Spleen (tissue), 11 donors: ENCODE measurements around the gene ALG1. TPM values are rescaled to one million over a fixed set of nuclear protein-coding genes. Genes with fewer than 3 reads are reported as not detected.
A peak's percentile ranks its signal among the peaks of the same experiment; 100 is the strongest.

Experiments
- DNase-seq: peaks from one replicate; pipeline ENCODE4 v3.0.0-alpha.2; 2020
- H3K27ac ChIP-seq, 8 donors: fragments of 200-600 bp; sonication (generic) in 7 of 8; 1 replicate in 4 of 8; 2 replicates in 4 of 8; pipeline versions ENCODE4 v1.5.0 to v1.8.0; 2016 to 2021; ENCODE audit warnings: inconsistent platforms in 4 of 8, mild to moderate bottlenecking in 4 of 8, moderate library complexity in 1 of 8
- H3K27me3 ChIP-seq, 7 donors: fragments of 200-600 bp; sonication (generic) in 6 of 7; replicated peaks in 1 of 7; 1 replicate in 4 of 7; 2 replicates in 3 of 7; pipeline versions ENCODE4 v1.5.0 to v1.8.0; 2016 to 2021; ENCODE audit warnings: inconsistent platforms in 3 of 7, mild to moderate bottlenecking in 1 of 7
- H3K36me3 ChIP-seq, 6 donors: fragments of 200-600 bp; sonication (generic) in 5 of 6; 1 replicate in 4 of 6; 2 replicates in 2 of 6; pipeline versions ENCODE4 v1.5.0 to v1.8.0; 2016 to 2021; ENCODE audit warnings: inconsistent platforms in 2 of 6
- H3K4me1 ChIP-seq, 6 donors: fragments of 200-600 bp; sonication (generic) in 5 of 6; 1 replicate in 3 of 6; 2 replicates in 3 of 6; pipeline versions ENCODE4 v1.5.0 to v1.8.0; 2016 to 2021; ENCODE audit warnings: inconsistent platforms in 3 of 6
- H3K4me3 ChIP-seq, 8 donors: fragments of 200-600 bp; sonication (generic) in 7 of 8; 1 replicate in 4 of 8; 2 replicates in 4 of 8; pipeline versions ENCODE4 v1.5.0 to v1.8.0; 2016 to 2021; ENCODE audit warnings: inconsistent platforms in 4 of 8, mild to moderate bottlenecking in 4 of 8, moderate library complexity in 2 of 8
- H3K9me3 ChIP-seq, 8 donors: fragments of 200-600 bp; sonication (generic) in 7 of 8; 1 replicate in 4 of 8; 2 replicates in 4 of 8; pipeline versions ENCODE4 v1.5.0 to v1.8.0; 2016 to 2021; ENCODE audit warnings: inconsistent platforms in 4 of 8
- CTCF ChIP-seq, 11 experiments: fragments of 200-600 bp in 7 of 11; fragments of 450-650 bp in 4 of 11; sonication (generic) in 4 of 11; IDR thresholded peaks in 8 of 11; conservative IDR thresholded peaks in 3 of 11; 1 replicate in 7 of 11; 2 replicates in 4 of 11; pipeline versions ENCODE4 v1.4.0 to v1.8.0; 2016 to 2021; ENCODE audit warnings: antibody characterized with exemption in 11 of 11, inconsistent platforms in 4 of 11, mild to moderate bottlenecking in 1 of 11
- POLR2A ChIP-seq, 3 donors: fragments of 450-650 bp; IDR thresholded peaks; one replicate each; pipeline ENCODE4 v1.5.1; 2017; ENCODE audit warnings: antibody characterized with exemption in 3 of 3, mild to moderate bottlenecking in 1 of 3
- POLR2AphosphoS5 ChIP-seq, 3 donors: sonication (generic); formaldehyde crosslinking; IDR thresholded peaks; one replicate each; pipeline ENCODE4 v1.5.1; 2017; ENCODE audit warnings: antibody characterized with exemption in 3 of 3
- WGBS, 5 donors: extraction: QIAGEN DNeasy Blood & Tissue Kit in 3 of 5; methylation state at CpG; one replicate each; pipeline versions ENCODE4 v1.1.5 to v1.1.7; 2013 to 2018; 5-methylcytosine and 5-hydroxymethylcytosine counted together
- intact Hi-C: fragments of 100-400 bp; cut with DNase I; formaldehyde crosslinking; loops from one replicate; pipeline ENCODE4 v1.15.0; 2023; ENCODE audit warnings: low total_unique reads
- polyA plus RNA-seq, 3 donors: library from polyadenylated mRNA; stranded (reverse); fragments of 200-250 nt; gene quantifications; one replicate each; pipeline ENCODE4 v1.2.1, GENCODE V29; 2013
- total RNA-seq, 7 donors: library from RNA; depleted of rRNA in 3 of 7; stranded (reverse); fragments of >200 nt in 3 of 7; fragmentation: NEBNext Ultra II Directional in 4 of 7; extraction: Animal tissue kit (Norgen Biotek cat#: 25700) in 4 of 7; gene quantifications; one replicate each; pipeline versions ENCODE4 v1.1.0 to v1.2.1, GENCODE V29; 2016 to 2021
- donor health status: healthy with polysubstance abuse.
- donor health status: DM: no; HTN: no; CAD: no; lungs with moderate emphysema.
- donor health status: DM: no; HTN: no; CAD: no.
- donor health status: Bipolar disorder and iron deficiency.
- donor health status: healthy.
- donor health status: DM: no; HTN: no; CAD: no.
- donor health status: DM: yes; HTN: yes; CAD: no.

The ALG1 gene
- total and polyA plus RNA-seq, 10 donors, result 13.0 to 46.2 (median 21.1) TPM

GRCh38 chr16:5030251-5030870 is 41.3 kb upstream of the ALG1 start:
- H3K27me3 ChIP-seq, result no peaks in the 10 kb centered on the region
- H3K9me3 ChIP-seq, result no peaks in the 10 kb centered on the region
- peaks cover 4 to 29% (median 25%) of the 10 kb centered on the region in 6 donors for H3K4me1 ChIP-seq
- no peak overlapping the region for H3K4me3 ChIP-seq
- H3K27ac ChIP-seq, result no peak overlapping the region
- H3K36me3 ChIP-seq, result peaks cover 0 to 56% (median 22%) of the 10 kb centered on the region in 6 donors
- intact Hi-C loops, result no loop called here
- WGBS, 5 donors, result 79 to 93% (median 86%) methylated on average over 12 of the region's 12 CpGs
- no peak for TF ChIP-seq CTCF (IDR thresholded peaks at IDR 0.05 in 8 of 11, conservative IDR thresholded peaks at IDR 0.05 in 3 of 11)
- no peak for TF ChIP-seq POLR2AphosphoS5 (IDR thresholded peaks at IDR 0.05)
- no peak for TF ChIP-seq POLR2A (IDR thresholded peaks at IDR 0.05)
- DNase-seq, result no peak

GRCh38 chr16:5031601-5032000 is 40.0 kb upstream of the ALG1 start:
- Histone ChIP-seq H3K4me3 (no peak overlapping the region), H3K27me3 (no peaks in the 10 kb centered on the region), H3K9me3 (no peaks in the 10 kb centered on the region), H3K27ac (no peak overlapping the region), H3K36me3 (peaks cover 0 to 51% (median 21%) of the 10 kb centered on the region in 6 donors), H3K4me1 (peaks cover 4 to 29% (median 25%) of the 10 kb centered on the region in 6 donors)
- no peak for TF ChIP-seq CTCF (IDR thresholded peaks at IDR 0.05 in 8 of 11, conservative IDR thresholded peaks at IDR 0.05 in 3 of 11)
- TF ChIP-seq POLR2A (IDR thresholded peaks at IDR 0.05), result no peak
- TF ChIP-seq POLR2AphosphoS5 (IDR thresholded peaks at IDR 0.05), result no peak
- peak; percentile 37 for DNase-seq
- intact Hi-C loops, result no loop called here
- whole genome bisulfite sequencing, 5 donors, result 89 to 95% (median 91%) methylated on average over 7 of the region's 7 CpGs

GRCh38 chr16:5032748-5033167 is 38.9 kb upstream of the ALG1 start:
- no peaks in the 10 kb centered on the region for H3K27me3 ChIP-seq
- WGBS, 5 donors, result 41 to 68% (median 51%) methylated on average over 12 of the region's 12 CpGs
- peak overlapping the region in 5 of 8 donors; percentile 73 to 86 (median 82) for H3K27ac ChIP-seq
- intact Hi-C loops, result no loop called here
- TF ChIP-seq POLR2A (IDR thresholded peaks at IDR 0.05), result no peak
- no peak for TF ChIP-seq POLR2AphosphoS5 (IDR thresholded peaks at IDR 0.05)
- TF ChIP-seq CTCF (IDR thresholded peaks at IDR 0.05 in 8 of 11, conservative IDR thresholded peaks at IDR 0.05 in 3 of 11), result no peak
- peaks cover 0 to 39% (median 11%) of the 10 kb centered on the region in 6 donors for H3K36me3 ChIP-seq
- H3K9me3 ChIP-seq, result no peaks in the 10 kb centered on the region
- DNase-seq, result no peak
- H3K4me3 ChIP-seq, result peak overlapping the region; percentile 82 to 100 (median 98)
- peaks cover 4 to 29% (median 25%) of the 10 kb centered on the region in 6 donors for H3K4me1 ChIP-seq

DNA sequence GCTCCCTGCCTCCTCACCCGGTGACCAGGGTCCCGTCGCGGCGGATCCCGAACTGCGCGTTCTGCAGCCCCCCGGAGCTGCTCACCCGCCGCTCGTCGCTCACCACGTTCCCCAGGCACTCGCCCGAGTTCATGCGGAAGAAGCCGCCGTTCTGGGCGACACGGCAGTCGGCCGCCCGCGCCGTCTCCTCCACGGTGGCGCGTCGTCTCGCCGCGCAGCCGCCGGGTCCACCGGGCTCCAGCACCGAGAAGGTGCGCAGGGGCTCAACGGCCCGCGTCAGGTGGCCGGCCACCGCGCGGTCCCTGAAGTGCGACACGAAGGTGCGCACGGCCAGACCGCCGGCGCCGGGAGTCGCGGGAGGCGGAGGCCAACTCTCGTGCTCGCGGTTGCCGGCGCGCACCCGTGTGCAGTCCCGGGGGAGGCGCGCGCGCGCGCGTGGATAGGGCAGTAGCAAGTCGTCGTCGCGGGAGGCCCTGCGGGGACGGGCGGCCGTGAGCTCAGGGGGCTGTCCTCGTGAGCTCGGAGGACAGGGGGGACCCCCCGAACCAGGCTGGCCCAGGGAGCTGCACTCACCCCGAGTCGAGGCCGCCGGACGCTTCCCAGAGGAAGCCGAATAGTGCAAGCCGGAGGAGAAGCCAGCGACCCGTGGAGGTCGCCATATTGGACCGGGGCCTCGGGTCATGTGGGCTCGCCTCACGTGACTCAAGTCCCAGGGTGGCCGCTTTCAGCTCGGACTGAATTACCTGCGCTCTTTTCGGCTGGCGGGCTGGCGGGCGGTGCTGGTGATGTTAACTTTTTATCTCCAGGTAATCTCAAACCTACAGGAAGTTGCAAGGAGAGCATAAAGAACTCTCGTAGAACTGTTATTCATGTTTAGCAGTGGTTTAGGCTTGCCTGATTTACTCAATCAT is 38.1 kb upstream of the ALG1 start, which contains the start of gene NAGPA:
NAGPA (minus strand) TSS at position 680 of the 911 bp plus-strand sequence; CDS start at position 659, 21 bp downstream.
- peaks cover 4 to 29% (median 25%) of the 10 kb centered on the region in 6 donors for H3K4me1 ChIP-seq
- TF ChIP-seq CTCF (IDR thresholded peaks at IDR 0.05 in 8 of 11, conservative IDR thresholded peaks at IDR 0.05 in 3 of 11), result no peak
- peak; percentile 89 to 90 (median 89) for TF ChIP-seq POLR2AphosphoS5 (IDR thresholded peaks at IDR 0.05)
- peak in 1 of 3 donors; percentile 24 for TF ChIP-seq POLR2A (IDR thresholded peaks at IDR 0.05)
- H3K27ac ChIP-seq, result peak within 1 kb of the TSS; percentile 64 to 86 (median 77)
- 0 to 1% (median 0%) methylated on average over 41 to 104 of the region's 104 CpGs for WGBS, 5 donors
- H3K36me3 ChIP-seq, result peaks cover 0 to 32% (median 7%) of the 10 kb centered on the region in 6 donors
- H3K9me3 ChIP-seq, result no peaks in the 10 kb centered on the region
- intact Hi-C loops, result no loop called here
- no peaks in the 10 kb centered on the region for H3K27me3 ChIP-seq
- peak within 1 kb of the TSS; percentile 82 to 100 (median 98) for H3K4me3 ChIP-seq
- DNase-seq, result peak; percentile 96
